Hepatic stellate cell (primary cell): ENCODE data around the gene ACSF2.
"Not testable (repeated sequence)": the region's sequence is repeated elsewhere in the genome, so short reads cannot be mapped to it uniquely, and the experiment has no call there.

ENCODE experiments used
- DNase-seq: peaks from one replicate; pipeline ENCODE4 v3.0.0; 2011; ENCODE audit warnings: low spot score

Gene ACSF2

DNA sequence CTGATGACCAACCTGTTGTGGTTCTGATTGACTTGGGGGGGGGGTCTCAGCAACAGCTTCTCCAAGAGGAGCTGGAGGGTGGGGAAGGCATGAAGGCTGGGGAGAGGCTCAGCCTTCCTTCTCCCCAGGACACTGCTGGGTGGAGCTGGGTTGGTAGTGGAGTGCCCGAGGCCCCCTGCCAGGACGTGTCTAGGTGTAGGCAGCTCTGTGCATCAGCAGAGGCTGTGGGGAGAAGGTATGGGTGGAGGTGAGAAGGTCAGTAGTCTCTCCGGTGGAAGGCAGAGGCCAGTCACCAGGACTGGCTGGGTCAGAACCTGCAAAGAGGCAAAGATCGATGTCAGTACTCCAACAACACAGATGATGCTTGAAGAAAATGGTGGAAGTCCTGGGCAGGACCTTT, 38.7 kb downstream of the ACSF2 start:
- no peak for DNase-seq

DNA sequence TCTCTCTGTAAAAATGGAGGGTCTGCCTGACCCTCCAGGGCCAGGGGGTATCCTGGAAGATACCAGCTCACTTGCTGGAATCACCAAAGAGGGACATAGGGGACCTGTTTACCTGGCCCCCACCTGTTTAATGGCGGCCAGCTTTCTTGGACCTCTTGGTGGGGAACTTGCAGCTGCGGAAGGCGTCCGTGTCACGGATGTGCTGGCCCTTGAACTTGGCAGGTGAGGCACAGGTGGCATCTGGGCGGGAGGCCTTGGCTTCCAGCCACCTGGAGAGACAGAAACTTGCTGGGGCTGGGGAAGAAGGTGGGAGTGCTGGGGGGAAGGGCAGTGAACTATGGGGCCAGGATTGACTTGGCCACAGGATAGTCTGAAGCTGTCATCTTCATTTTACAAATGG, 39.2 kb downstream of the ACSF2 start:
- DNase-seq: no peak

DNA sequence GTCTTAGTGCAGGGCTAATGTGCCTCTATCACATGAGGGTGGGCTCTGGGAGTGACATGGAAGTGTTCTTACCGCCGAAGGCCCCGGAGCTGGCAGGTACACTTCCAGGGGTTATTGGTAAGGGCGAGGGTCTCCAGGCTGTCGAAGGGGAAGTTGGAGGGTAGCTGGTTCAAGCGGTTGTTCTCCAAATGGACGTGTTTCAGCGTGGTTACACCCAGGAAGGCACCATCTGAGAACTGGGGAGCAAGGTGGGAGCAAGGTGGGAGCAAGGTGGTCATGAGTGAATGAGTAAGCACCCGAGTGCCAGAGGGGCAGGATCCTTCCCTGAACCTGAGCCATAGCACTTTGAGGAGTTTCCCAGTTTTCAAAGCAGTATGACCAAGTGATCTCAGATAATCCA, 39.6 kb downstream of the ACSF2 start:
- no peak for DNase-seq

DNA sequence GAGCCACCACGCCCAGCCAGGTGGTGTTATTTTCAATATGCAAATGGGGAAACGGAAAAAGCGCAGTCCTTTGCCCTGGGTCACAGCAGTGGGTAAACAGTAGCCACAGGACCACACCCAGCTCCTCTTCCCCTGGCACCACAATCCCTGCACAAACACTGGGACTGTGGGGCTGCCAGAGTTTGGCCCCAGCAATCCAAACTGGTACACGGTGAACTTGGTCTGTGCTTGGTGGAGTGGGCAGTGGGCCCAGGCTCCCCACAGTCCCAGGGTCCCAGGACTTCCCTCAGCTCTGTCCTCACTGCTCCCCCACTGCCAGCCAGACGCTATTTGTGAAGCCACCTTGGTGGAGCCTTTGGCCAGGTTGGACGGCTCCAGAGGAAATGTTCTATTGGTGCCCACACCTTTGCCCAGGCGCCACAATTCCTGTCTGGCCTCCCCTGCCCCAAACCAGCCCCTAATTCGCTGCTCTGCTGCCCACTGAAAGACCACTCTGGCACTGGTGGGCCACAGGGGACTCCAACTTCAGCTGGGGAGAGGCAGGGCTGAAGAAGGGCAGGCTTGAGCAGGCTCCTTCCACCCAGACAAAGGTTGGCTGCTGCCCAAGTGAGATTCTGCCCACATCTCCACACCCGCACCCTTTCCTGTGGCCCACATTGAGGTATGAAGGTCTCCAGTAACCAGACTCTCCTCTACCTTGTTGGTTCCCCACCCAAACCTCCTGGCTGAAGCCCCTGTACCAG, 40.5 kb downstream of the ACSF2 start:
- DNase-seq: no peak

DNA sequence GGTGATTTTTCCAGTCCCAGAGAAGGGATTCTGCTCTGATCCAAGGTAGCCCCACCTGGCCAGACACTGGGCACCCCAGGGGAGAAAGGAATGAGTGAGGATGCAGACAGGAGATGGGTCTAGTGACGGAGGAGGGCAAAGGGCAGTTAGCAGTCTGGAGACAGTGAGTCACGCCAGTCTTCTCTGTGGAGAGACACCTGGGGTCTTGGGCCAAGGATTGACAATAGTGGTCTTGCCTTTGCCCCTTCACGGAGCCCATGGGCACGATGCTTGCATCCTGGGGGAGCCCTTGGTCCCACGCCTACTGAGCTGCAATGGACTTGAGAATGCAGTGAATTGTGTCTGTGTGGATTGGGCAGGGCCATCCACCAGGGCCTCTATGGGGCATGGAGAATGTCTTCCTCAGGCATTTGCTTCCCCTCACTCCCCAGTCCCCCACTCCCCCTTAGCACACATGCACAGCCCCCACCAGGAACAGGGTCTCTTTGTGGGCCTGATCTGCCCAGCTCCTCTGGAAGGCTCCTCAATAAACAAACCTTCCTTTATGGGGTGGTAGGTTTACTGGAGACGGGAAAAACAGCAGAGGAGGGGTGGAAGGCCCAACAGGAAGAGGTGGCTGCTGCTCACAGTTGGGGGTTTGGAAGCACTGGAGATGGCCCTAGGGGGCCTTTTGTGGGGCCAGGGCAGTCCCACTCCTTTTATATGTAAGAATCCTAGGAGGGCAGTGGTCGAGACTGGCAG, 41.3 kb downstream of the ACSF2 start:
- DNase-seq: no peak

DNA sequence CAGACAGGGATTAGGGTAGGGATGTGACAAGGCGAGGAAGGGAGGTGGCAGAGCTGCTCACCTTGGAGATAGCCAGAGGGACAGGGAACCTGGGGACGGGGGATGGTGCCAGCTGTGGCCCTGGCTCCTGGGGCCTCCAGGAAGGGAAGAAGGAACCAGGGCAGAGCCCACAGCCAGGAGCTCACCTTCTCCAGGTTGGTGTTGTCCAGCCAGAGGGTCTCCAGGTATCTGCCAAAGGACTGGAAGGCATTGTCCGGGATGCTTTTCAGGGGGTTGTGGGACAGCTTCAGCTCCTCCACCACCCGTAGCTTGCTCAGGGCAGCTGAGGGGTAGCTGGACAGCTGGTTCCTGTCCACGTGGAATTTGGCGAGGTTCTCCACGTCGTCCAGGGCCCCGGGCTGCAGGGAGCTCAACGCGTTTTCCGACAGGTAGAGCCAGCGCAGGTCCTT, 41.9 kb downstream of the ACSF2 start:
- no peak for DNase-seq

DNA sequence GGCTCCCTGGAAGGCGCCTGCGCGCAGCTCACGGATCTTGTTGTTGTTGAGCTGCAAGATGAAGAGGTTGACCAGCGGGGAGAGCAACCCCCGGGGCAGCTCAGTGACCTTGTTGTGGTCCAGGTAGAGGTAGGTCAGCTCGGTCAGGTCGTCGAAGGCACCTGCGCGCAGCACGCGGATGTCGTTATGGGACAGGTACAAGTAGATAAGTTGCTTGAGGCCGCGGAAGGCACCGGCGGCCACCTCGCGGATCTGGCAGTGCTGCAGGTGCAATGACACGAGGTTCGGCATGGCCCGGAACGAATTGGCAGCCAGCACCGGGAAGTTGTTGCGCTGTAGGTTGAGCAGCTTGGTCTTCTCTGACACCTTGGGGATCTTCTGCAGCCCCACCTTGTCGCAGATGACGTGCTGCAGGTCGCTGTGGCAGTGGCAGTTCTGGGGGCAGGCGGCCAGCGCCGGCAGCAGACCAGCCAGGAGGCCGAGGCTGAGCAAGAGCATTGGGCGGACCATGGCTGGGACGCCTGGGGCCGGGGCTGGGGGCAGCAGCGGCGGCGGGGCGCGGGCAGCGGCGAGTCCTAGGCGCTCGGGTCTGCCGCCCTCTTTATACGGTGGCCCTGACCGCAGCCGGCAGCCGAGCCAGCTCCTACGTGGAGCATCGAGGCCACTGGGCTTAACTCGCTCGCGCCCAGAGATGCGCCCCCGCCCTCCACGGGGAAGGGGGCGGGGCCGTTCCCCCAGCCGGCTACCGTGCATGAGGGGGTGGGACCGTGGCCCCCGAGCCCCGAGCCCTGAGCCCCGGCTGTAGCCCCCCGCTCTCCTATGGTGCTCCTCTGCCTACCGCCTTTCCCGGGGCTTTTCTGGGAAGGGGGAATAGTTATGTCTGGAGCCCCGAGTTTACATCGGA, 42.5 kb downstream of the ACSF2 start, which contains the start of gene CHAD:
CHAD (minus strand) TSS at position 577 of the 904 bp plus-strand sequence; CDS start at position 510, 67 bp downstream.
- peak; percentile 59 for DNase-seq

DNA sequence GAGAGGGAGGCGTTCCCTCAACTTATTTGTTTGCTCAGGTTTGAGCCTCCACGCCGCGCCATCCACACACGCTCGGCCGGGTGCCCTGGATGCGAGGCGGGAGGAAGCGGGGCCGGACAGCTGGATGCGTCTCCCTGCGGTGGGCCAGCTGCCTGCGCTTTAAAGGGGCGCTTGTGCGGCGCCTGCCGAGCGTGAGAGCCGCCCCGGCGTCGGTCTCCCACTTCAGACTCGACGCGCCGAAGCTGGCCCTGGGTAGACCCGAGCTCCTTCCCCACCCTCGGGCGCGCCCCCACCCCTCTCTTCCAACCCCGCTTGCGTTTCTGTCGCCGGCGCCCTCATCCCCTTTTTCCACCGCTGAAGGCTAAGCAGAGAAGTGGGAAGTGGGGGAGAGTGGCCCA, 43.2 kb downstream of the ACSF2 start:
- peak; percentile 40 for DNase-seq

DNA sequence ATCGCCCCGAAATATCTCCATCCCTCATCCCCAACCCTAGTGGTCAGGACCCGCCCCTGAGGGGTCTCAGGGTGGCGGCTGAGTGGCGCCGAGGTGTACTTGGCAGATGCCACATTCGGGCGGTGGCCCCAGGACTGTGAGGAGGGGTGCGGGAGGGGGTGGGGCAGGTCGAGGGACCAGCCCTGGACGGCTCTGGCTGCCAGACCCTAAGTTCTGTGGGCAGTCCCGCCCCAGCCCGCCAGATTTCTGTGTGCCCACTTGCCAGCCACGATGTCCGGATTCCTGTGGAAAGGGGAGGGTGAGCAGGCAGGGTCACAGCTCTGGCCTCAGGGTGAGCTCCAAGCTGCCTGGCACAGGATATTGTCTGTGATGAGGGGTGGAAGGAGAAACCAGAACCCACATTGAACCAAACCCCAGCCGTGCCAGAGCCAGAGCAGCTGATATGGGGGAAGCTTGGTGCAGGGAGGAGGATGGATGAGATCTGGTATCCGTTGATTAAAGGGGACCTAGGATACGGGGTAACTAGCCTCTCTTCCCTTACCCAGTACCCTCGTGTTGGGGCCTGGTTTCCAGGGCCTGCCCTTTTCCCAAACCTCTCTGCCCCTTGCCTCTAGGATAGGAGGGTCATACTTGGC, 43.8 kb downstream of the ACSF2 start:
- DNase-seq: no peak

DNA sequence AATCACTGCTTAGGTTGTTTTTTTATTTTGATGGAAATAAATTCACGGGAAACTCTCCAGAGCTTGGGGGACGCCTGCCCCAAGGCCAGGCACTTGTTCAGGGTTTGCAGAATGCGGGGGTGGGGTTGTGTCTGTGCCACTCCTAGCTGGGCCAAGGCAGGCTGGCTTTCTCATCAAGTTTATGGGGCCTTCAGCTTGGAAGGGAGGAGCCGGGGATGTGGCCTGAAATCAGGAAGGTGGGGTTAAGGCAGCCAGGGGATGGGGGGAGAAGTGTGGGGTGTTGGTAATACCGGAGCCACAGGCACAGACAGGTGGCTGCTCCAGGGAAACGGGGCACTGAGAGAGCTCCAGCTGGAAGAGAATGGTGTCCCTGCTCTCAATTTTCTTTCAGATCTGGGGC, 44.4 kb downstream of the ACSF2 start:
- no peak for DNase-seq

DNA sequence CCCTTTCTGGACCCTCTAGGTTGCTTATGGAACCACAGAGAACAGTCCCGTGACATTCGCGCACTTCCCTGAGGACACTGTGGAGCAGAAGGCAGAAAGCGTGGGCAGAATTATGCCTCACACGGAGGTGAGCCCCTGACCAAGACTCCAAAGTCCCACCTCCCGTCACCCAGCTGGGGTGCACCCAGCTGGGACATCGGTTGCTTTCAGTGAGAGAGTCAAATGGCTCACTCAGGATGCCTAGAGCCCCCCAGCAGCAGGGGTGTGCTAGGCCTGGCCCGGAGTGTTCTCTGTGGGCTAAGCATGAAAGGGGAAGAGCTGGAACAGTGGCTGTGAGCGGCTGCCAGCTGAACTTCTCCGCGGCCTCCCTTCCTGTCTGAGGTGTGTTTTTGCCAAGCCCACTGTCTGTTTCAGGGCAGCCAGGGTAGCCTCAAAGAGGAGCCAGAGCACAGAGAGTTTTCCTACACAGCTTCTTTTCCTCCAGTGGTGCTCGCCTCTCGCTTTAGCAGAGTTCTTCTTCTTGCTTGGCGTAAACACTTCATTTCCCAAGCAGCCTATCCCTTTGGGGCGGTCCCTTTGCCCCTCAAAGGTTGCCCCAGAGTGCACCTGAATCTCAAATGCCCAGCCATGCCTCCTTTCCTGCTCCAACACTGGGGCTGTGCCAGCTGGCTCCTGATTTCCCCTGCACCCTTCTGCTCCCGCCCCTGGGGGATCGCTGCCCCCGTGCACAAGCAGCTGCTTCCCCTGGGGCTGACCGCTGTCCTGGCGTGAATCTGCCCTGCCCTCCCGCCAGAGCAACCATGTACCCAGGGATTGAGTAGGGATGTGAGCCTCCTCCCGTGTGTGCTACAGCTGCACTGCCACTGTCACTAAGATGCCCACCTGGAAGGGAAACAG, 45.2 kb downstream of the ACSF2 start:
- no peak for DNase-seq

DNA sequence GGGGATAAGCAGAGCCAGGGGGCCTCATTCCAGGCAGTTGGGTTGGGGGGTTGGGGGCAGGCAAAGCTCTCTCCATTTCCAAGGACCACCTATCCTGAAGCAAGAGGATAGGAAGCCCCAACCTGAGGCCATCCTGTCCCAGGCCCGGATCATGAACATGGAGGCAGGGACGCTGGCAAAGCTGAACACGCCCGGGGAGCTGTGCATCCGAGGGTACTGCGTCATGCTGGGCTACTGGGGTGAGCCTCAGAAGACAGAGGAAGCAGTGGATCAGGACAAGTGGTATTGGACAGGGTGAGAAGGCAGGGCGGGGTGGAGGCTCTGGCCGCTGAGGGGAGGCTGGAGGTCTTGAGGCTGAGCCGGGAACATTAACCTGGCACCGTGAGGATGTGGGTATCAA, 46.3 kb downstream of the ACSF2 start:
- no peak for DNase-seq

DNA sequence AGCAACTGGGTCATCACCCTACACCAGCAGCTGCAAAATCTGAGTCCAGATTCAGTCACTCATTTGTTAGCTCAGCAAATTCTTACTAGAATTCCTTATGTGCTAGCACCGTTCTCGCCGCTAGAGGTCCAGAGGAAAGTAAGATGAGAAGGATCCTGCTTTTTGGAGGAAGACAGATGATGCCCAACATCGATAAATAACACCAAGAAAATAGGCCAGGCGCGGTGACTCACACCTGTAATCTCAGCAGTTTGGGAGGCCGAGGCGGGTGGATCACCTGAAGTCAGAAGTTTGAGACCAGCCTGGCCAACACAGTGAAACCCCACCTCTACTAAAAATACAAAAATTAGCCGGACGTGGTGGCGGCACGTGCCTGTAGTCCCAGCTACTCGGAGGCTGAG, 46.7 kb downstream of the ACSF2 start:
- not testable (repeated sequence) for DNase-seq

DNA sequence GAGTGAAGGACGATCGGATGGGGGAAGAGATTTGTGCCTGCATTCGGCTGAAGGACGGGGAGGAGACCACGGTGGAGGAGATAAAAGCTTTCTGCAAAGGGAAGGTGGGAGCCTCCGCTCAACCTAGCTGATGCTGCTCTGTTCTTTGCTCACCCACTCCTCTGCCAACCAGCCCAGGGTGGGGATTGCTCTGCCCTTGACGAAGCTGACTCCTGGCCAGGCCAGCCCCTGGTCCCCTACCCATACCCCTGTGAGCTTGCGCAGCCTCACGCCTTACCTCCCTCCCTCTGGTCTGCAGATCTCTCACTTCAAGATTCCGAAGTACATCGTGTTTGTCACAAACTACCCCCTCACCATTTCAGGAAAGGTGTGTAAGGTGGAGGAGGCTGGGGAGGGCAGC, 47.9 kb downstream of the ACSF2 start:
- no peak for DNase-seq

DNA sequence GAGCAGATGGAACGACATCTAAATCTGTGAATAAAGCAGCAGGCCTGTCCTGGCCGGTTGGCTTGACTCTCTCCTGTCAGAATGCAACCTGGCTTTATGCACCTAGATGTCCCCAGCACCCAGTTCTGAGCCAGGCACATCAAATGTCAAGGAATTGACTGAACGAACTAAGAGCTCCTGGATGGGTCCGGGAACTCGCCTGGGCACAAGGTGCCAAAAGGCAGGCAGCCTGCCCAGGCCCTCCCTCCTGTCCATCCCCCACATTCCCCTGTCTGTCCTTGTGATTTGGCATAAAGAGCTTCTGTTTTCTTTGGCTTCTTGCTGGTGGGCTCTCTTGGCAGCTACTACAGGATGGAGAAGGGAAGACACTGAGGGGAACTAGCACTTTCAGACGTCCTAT, 48.5 kb downstream of the ACSF2 start:
- no peak for DNase-seq

DNA sequence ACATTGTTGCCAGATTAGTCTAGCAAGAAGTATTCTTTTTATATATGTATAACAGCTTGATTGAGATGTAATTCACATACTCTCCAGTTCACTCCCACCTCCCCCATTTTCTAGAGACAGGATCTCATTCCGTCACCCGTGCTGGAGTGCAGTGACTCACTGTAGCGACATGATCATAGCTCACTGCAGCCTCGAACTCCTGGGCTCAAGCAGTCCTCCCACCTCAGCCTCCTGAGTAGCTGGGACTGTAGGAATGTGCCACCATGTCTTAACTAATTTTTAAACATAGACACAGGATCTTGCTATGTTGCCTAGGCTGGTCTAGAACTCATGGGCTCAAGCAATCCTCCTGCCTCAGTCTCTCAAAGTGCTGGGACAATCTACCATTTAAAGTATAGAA, 49.3 kb downstream of the ACSF2 start:
- DNase-seq: no peak

DNA sequence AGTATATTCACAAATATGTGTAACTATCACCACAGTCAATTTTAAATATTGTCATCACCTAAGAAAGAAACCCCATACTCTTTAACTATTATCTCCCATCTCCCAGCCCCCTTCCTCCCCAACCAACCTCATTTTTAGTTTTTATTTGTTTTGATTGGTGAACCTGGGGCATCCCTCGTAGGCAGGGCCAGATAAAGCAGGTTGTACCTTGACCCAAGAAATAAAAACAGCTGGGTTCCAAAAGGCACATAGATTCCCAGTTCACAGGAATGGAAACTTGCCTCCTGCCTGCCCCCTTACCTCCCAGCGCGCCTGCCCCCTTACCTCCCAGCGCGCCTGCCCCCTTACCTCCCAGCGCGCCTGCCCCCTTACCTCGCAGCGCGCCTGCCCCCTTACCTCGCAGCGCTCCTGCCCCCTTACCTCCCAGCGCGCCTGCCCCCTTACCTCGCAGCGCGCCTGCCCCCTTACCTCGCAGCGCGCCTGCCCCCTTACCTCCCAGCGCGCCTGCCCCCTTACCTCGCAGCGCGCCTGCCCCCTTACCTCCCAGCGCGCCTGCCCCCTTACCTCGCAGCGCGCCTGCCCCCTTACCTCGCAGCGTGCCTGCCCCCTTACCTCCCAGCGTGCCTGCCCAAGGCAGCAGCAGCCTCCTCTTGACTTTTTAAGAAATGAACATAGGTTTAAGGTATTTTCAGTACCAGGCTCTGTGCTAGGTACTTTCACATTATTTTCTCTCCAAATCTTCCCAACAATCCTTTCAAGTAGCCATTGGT, 49.9 kb downstream of the ACSF2 start:
- DNase-seq: not testable (repeated sequence)

DNA sequence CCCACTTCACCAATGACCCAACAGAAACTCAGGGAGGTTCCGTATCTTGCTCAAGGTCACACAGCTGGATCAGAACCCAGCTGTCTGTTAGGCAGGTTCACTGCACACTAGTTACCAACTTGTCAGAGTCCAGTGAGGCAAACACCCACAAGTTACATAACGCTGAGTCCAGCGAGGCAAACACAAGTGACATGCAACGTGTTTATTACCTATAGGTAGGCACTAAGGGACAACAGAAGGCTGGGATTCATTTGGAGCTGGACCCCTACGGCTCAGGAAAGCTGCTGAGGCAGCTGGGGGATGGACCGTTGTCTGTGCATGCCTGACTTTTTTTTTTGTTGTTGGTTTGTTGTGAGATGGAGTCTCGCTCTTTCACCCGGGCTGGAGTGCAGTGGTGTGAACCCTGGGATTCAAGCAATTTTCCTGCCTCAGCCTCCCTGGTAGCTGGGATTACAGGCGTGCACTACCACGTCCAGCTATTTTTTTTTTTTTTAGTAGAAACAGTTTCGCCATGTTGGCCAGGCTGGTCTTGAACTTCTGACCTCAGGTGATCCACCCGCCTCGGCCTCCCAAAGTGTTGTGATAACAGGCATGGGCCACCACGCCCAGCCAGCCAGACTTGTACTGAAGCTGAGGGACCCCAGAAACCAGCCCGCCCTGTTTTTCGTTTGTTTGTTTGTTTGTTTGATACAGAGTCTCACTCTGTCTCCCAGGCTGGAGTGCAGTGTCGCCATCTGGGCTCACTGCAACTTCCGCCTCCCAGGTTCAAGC, 50.7 kb downstream of the ACSF2 start:
- no peak for DNase-seq

DNA sequence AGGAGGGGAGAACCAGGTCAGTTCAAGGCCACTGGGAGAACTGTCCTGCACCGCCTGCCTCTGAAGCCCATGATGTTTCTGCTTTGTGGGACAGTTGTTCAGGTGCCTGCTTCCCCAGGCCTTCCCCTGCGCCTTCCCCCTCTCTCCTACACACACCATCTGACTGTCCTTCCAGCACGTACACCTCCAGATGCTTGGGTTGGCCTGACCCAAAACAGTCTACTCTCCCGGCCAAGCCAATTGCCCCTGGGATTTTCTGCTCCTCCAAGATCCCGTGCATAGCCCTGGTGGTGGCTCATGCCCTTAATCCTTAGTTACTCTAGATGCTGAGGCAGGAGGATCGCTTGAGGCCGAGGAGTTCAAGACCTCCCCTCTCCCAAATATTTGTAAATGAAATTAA, 52.0 kb downstream of the ACSF2 start:
- no peak for DNase-seq
